ENCODE results near the gene KIFBP. TPM values are rescaled to one million over a fixed set of nuclear protein-coding genes. Genes with fewer than 3 reads are reported as not detected.

KIFBP gene
- total RNA-seq, 1 experiment from 2014 or later = 44.7 TPM

DNA sequence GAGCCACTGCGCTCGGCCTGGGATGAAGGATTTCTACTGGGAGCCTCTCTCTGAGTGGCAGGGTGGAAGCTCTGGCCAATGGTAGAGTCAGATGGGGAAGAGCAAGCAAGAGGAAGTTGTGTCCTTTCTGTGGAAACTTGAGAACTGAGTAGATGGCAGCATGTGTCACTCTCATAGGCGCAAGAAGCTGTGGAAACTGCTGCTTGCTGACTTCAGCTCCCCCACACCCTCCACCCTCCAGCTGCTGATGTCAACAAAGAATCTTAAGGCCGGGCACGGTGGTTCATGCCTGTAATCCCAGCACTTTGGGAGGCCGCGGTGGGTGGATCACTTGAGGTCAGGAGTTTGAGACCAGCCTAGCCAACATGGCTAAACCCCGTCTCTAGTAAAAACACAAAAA, 59.5 kb downstream of the KIFBP start:
- H2BK120ac ChIP-seq (ENCODE audit: low read depth, low read length, poor library complexity, severe bottlenecking) = no peak overlapping the region
- H3K4ac ChIP-seq (ENCODE audit: low read depth, low read length) = no peak overlapping the region
- no peak overlapping the region for H3K27ac Mint-ChIP-seq
- H3K4me1 Mint-ChIP-seq = peaks cover 16 to 18% of the 10 kb centered on the region in 2 experiments
- no CpG with 5 or more reads among the region's 8 CpGs for WGBS (ENCODE audit: extremely low coverage, insufficient read length, low lambda C conversion rate)
- no peak overlapping the region for H3K4me2 ChIP-seq (ENCODE audit: insufficient read depth, insufficient read length, low read length)
- H3K9ac ChIP-seq (ENCODE audit: extremely low read depth, insufficient read length, low read length) = no peak overlapping the region
- no peaks in the 10 kb centered on the region for H3K79me1 ChIP-seq (ENCODE audit: insufficient read depth, low read depth, low read length, poor library complexity, severe bottlenecking)
- H2BK5ac ChIP-seq (ENCODE audit: insufficient read length, low read length) = no peak overlapping the region
- H3T11ph ChIP-seq (ENCODE audit: low read length) = no peak overlapping the region
- no peaks in the 10 kb centered on the region for H3K4me1 ChIP-seq (ENCODE audit: insufficient read depth, low read length)
- no peak overlapping the region for H3K56ac ChIP-seq (ENCODE audit: insufficient read length, low read depth, low read length)
- no peak overlapping the region for H2BK20ac ChIP-seq (ENCODE audit: low read depth, low read length, poor library complexity, severe bottlenecking)
- H3K27ac ChIP-seq (ENCODE audit: insufficient read length, low read depth, low read length) = no peak overlapping the region
- H3K23ac ChIP-seq (ENCODE audit: insufficient read length, low read depth, low read length) = no peak overlapping the region
- no peak overlapping the region for H3K4me3 Mint-ChIP-seq
- no peak overlapping the region for H3K18ac ChIP-seq (ENCODE audit: insufficient read length, low read depth, low read length)
- no peaks in the 10 kb centered on the region; the same call in 1 of the 2 replicates for H3K27me3 Mint-ChIP-seq (ENCODE audit: low read depth)
- no peak overlapping the region for H4K5ac ChIP-seq (ENCODE audit: insufficient read length, low read depth, low read length)
- no peaks in the 10 kb centered on the region for H3K79me2 ChIP-seq (ENCODE audit: insufficient read depth, low read length)
- no peak overlapping the region for H2AFZ ChIP-seq (ENCODE audit: low read length)
- DNase-seq = no peak
- H3K23me2 ChIP-seq (ENCODE audit: insufficient read length, low read depth, low read length, poor library complexity, severe bottlenecking) = no peaks in the 10 kb centered on the region
- no peaks in the 10 kb centered on the region for H3K27me3 ChIP-seq (ENCODE audit: insufficient read depth, low read length)
- no peaks in the 10 kb centered on the region for H4K20me1 ChIP-seq (ENCODE audit: control insufficient read depth, insufficient read depth, insufficient read length)
- H3K9me3 ChIP-seq (ENCODE audit: control insufficient read depth, low read depth, low read length) = no peaks in the 10 kb centered on the region
- no peak overlapping the region for H4K91ac ChIP-seq (ENCODE audit: insufficient read length, low read depth, low read length)
- H2BK15ac ChIP-seq (ENCODE audit: low read depth, low read length) = no peak overlapping the region
- no peak overlapping the region for H2BK12ac ChIP-seq (ENCODE audit: insufficient read length, low read depth, low read length)
- TF ChIP-seq, protein P1, sequence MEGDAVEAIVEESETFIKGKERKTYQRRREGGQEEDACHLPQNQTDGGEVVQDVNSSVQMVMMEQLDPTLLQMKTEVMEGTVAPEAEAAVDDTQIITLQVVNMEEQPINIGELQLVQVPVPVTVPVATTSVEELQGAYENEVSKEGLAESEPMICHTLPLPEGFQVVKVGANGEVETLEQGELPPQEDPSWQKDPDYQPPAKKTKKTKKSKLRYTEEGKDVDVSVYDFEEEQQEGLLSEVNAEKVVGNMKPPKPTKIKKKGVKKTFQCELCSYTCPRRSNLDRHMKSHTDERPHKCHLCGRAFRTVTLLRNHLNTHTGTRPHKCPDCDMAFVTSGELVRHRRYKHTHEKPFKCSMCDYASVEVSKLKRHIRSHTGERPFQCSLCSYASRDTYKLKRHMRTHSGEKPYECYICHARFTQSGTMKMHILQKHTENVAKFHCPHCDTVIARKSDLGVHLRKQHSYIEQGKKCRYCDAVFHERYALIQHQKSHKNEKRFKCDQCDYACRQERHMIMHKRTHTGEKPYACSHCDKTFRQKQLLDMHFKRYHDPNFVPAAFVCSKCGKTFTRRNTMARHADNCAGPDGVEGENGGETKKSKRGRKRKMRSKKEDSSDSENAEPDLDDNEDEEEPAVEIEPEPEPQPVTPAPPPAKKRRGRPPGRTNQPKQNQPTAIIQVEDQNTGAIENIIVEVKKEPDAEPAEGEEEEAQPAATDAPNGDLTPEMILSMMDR (conservative IDR thresholded peaks at IDR 0.05) = no peak
- H3K36me3 Mint-ChIP-seq (ENCODE audit: insufficient read depth in 1 of 3, low read depth in 3 of 3) = no peaks in the 10 kb centered on the region
- no peak overlapping the region for H4K8ac ChIP-seq (replicated peaks; ENCODE audit: insufficient read length, low read depth, low read length)
- no peaks in the 10 kb centered on the region for H3K9me3 Mint-ChIP-seq
- H3K14ac ChIP-seq (ENCODE audit: insufficient read depth, low read length) = no peak overlapping the region
- no peak overlapping the region for H2AK5ac ChIP-seq (ENCODE audit: insufficient read length, low read length)
